Measurements from ENCODE around the gene HTR4. TPM values are rescaled to one million over a fixed set of nuclear protein-coding genes. Genes with fewer than 3 reads are reported as not detected.

The HTR4 gene
- total and polyA plus RNA-seq, 2 of the 4 experiments (the other 2 are of a cell fraction) = not detected

- 31% methylated on average over 4 of the region's 4 CpGs; no CpG with 5 or more reads in 1 of the 2 experiments for WGBS, 2 experiments (ENCODE audit: extremely low coverage in 2 of 2, insufficient read length in 1 of 2)
- no peak overlapping the region for H2AFZ ChIP-seq (replicated peaks; ENCODE audit: low read length, poor library complexity)
- ChIA-PET POLR2A (ENCODE audit: unreplicated experiment) (no interaction called here), CTCF (no interaction called here)
- H3K9me3 ChIP-seq (ENCODE audit: control insufficient read depth, insufficient read depth, low read length) = no peaks in the 10 kb centered on the region
- H2AK5ac ChIP-seq (ENCODE audit: low read depth, low read length) = no peak overlapping the region
- no peak overlapping the region for H3K4me2 ChIP-seq (ENCODE audit: low read depth, low read length)
- no peak for DNase-seq
- H3K9ac ChIP-seq (ENCODE audit: low read depth, low read length) = no peak overlapping the region
- H3K36me3 ChIP-seq (ENCODE audit: control insufficient read depth, insufficient read depth, low read length) = no peaks in the 10 kb centered on the region
- no peak overlapping the region for H2AK9ac ChIP-seq (replicated peaks; ENCODE audit: low read depth, low read length, poor library complexity)
- no peaks in the 10 kb centered on the region for H3K9me1 ChIP-seq (ENCODE audit: insufficient read depth, low read length)
- no peaks in the 10 kb centered on the region for H3K4me1 ChIP-seq (ENCODE audit: control insufficient read depth, insufficient read depth, low read length)
- H3K79me1 ChIP-seq (ENCODE audit: low read depth in 1 of 2, low read length in 2 of 2) = no peaks in the 10 kb centered on the region
- H3K27ac ChIP-seq (ENCODE audit: insufficient read depth, low read length) = no peak overlapping the region
- H3K23ac ChIP-seq (ENCODE audit: low read depth, low read length) = no peak overlapping the region
- no peak overlapping the region for H4K91ac ChIP-seq (ENCODE audit: insufficient read depth, low read depth, low read length)
- H3K4ac ChIP-seq (ENCODE audit: low read depth, low read length) = no peak overlapping the region
- no peak overlapping the region for H3K4me3 ChIP-seq (ENCODE audit: insufficient read depth, low read depth, low read length)
- no peak overlapping the region for H4K5ac ChIP-seq (ENCODE audit: low read depth, low read length)
- ATAC-seq (ENCODE audit: low read depth) = no peak
- no peak overlapping the region for H3K14ac ChIP-seq (replicated peaks; ENCODE audit: low read depth, low read length)
- H3K56ac ChIP-seq (ENCODE audit: extremely low read depth, insufficient read depth, low read length) = no peak overlapping the region
- no peak for TF ChIP-seq POLR2A (IDR thresholded peaks at IDR 0.05; ENCODE audit: low read depth, low read length)
- TF ChIP-seq RFX5 (IDR thresholded peaks at IDR 0.05; ENCODE audit: low read depth, low read length) = no peak
- no peak for TF ChIP-seq MAFK (IDR thresholded peaks at IDR 0.05; ENCODE audit: low read depth, low read length)
- TF ChIP-seq, protein P1, sequence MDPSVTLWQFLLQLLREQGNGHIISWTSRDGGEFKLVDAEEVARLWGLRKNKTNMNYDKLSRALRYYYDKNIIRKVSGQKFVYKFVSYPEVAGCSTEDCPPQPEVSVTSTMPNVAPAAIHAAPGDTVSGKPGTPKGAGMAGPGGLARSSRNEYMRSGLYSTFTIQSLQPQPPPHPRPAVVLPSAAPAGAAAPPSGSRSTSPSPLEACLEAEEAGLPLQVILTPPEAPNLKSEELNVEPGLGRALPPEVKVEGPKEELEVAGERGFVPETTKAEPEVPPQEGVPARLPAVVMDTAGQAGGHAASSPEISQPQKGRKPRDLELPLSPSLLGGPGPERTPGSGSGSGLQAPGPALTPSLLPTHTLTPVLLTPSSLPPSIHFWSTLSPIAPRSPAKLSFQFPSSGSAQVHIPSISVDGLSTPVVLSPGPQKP (IDR thresholded peaks at IDR 0.05; ENCODE audit: borderline replicate concordance, low read depth, low read length) = no peak
- TF ChIP-seq CHD1 (IDR thresholded peaks at IDR 0.05; ENCODE audit: low read depth, low read length) = no peak
- TF ChIP-seq BHLHE40 (IDR thresholded peaks at IDR 0.05; ENCODE audit: low read depth, low read length) = no peak
- TF ChIP-seq, protein P2, sequence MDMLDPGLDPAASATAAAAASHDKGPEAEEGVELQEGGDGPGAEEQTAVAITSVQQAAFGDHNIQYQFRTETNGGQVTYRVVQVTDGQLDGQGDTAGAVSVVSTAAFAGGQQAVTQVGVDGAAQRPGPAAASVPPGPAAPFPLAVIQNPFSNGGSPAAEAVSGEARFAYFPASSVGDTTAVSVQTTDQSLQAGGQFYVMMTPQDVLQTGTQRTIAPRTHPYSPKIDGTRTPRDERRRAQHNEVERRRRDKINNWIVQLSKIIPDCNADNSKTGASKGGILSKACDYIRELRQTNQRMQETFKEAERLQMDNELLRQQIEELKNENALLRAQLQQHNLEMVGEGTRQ (IDR thresholded peaks at IDR 0.05; ENCODE audit: low read depth, low read length) = no peak
- TF ChIP-seq SMC3 (IDR thresholded peaks at IDR 0.05; ENCODE audit: low read depth, low read length) = no peak
- no peak for TF ChIP-seq RCOR1 (IDR thresholded peaks at IDR 0.05; ENCODE audit: insufficient replicate concordance, low read length)
- H2BK20ac ChIP-seq (ENCODE audit: low read depth, low read length) = no peak overlapping the region
- BruUV-seq (replicated peaks) = no TSS peak
- intact Hi-C loops (cut with micrococcal nuclease) (no loop called here), in situ Hi-C loops (cut with MboI; ENCODE audit: low sequenced_read_pairs) (no loop called here), dilution Hi-C loops (cut with HindIII; ENCODE audit: low sequenced_read_pairs, unreplicated experiment) (no loop called here)
- no peak overlapping the region for H2BK15ac ChIP-seq (ENCODE audit: low read depth, low read length)
- no peak overlapping the region for H4K8ac ChIP-seq (ENCODE audit: low read depth in 2 of 2, low read length in 2 of 2)
- H3K27me3 ChIP-seq (ENCODE audit: control insufficient read depth, insufficient read depth, low read length) = 0 out of 2 replicates have a peak, but pooled peaks cover 1% of the 10 kb centered on the region
- H2BK120ac ChIP-seq (ENCODE audit: low read depth, low read length) = no peak overlapping the region
- H2BK5ac ChIP-seq (ENCODE audit: low read depth, low read length, poor library complexity, severe bottlenecking) = no peak overlapping the region
- H3K18ac ChIP-seq (ENCODE audit: low read depth, low read length) = no peak overlapping the region
- no peaks in the 10 kb centered on the region for H4K20me1 ChIP-seq (ENCODE audit: insufficient read depth, low read length)
These were observed 94.9 kb downstream of the HTR4 start for GRCh38 chr5:148559461-148559860.

Data from IMR-90 (cell line).